ENCODE results near the gene HIVEP3. TPM values are rescaled to one million over a fixed set of nuclear protein-coding genes. Genes with fewer than 3 reads are reported as not detected.
A peak's percentile ranks its signal among the peaks of the same experiment; 100 is the strongest.

HIVEP3 gene
- total RNA-seq, 1 experiment from 2014 or later: 11.0 TPM

- Histone ChIP-seq H3K27ac (no peak overlapping the region), H3K36me3 (ENCODE audit: low read depth) (peaks cover 4% of the 10 kb centered on the region; the same call in 1 of the 2 replicates), H2AFZ (no peak overlapping the region), H3K4me3 (no peak overlapping the region), H3K27me3 (ENCODE audit: insufficient read depth, low read depth) (no peaks in the 10 kb centered on the region), H3K79me2 (ENCODE audit: low read depth) (peaks cover 64% of the 10 kb centered on the region), H4K20me1 (ENCODE audit: insufficient read depth) (no peaks in the 10 kb centered on the region), H3K4me2 (no peak overlapping the region), H3K4me1 (replicated peaks; ENCODE audit: insufficient read depth) (peaks cover 17% of the 10 kb centered on the region), H3F3A (ENCODE audit: insufficient read depth, low read depth) (peaks cover 15% of the 10 kb centered on the region), H3K9me3 (ENCODE audit: insufficient read depth, low read depth) (peaks cover 10% of the 10 kb centered on the region; the same call in 1 of the 2 replicates), H3K9me2 (ENCODE audit: insufficient read depth) (no peaks in the 10 kb centered on the region)
- CTCF ChIA-PET: no interaction called here
- POLR2A ChIA-PET (ENCODE audit: unreplicated experiment): interaction anchor here (0.6 kb wide), 1 partner anchor 1730 kb away, joined by 3 read pairs; no protein-coding TSS in a partner anchor
- TF ChIP-seq CTCF (conservative IDR thresholded peaks at IDR 0.05) (no peak), EZH2 (IDR thresholded peaks at IDR 0.05; ENCODE audit: low read depth) (no peak)
- no peak for DNase-seq
- intact Hi-C loops (cut with micrococcal nuclease; ENCODE audit: unreplicated experiment): loop anchor here (10.0 kb wide), 1 partner anchor 332 kb away; no protein-coding TSS in a partner anchor
- BruUV-seq (replicated peaks): no TSS peak
These were observed 11.8 kb downstream of the HIVEP3 start for GRCh38 chr1:41906943-41907342.

- no peak overlapping the region for H3K4me3 ChIP-seq
- no peak for DNase-seq
- peaks cover 62% of the 10 kb centered on the region for H3K79me2 ChIP-seq (ENCODE audit: low read depth)
- peaks cover 4% of the 10 kb centered on the region; the same call in 1 of the 2 replicates for H3K36me3 ChIP-seq (ENCODE audit: low read depth)
- peaks cover 35% of the 10 kb centered on the region for H3K4me1 ChIP-seq (replicated peaks; ENCODE audit: insufficient read depth)
- H2AFZ ChIP-seq: no peak overlapping the region
- no TSS peak for BruUV-seq (replicated peaks)
- H3K27ac ChIP-seq: no peak overlapping the region
- TF ChIP-seq EZH2 (IDR thresholded peaks at IDR 0.05; ENCODE audit: low read depth): no peak
- TF ChIP-seq CTCF (conservative IDR thresholded peaks at IDR 0.05): no peak
- peaks cover 10% of the 10 kb centered on the region; the same call in 1 of the 2 replicates for H3K9me3 ChIP-seq (ENCODE audit: insufficient read depth, low read depth)
- ChIA-PET CTCF (no interaction called here), POLR2A (ENCODE audit: unreplicated experiment) (no interaction called here)
- peaks cover 31% of the 10 kb centered on the region for H3F3A ChIP-seq (ENCODE audit: insufficient read depth, low read depth)
- intact Hi-C loops (cut with micrococcal nuclease; ENCODE audit: unreplicated experiment): loop anchor here (10.0 kb wide), 1 partner anchor 330 kb away; no protein-coding TSS in a partner anchor
- no peaks in the 10 kb centered on the region for H4K20me1 ChIP-seq (ENCODE audit: insufficient read depth)
- H3K9me2 ChIP-seq (ENCODE audit: insufficient read depth): no peaks in the 10 kb centered on the region
- H3K4me2 ChIP-seq: no peak overlapping the region
- no peaks in the 10 kb centered on the region for H3K27me3 ChIP-seq (ENCODE audit: insufficient read depth, low read depth)
These were observed 13.5 kb downstream of the HIVEP3 start for GRCh38 chr1:41905093-41905675.

GRCh38 chr1:41902664-41903063, 16.1 kb downstream of the HIVEP3 start:
- H3K4me2 ChIP-seq: peak overlapping the region; percentile 84
- POLR2A ChIA-PET (ENCODE audit: unreplicated experiment): no interaction called here
- H3K79me2 ChIP-seq (ENCODE audit: low read depth): peaks cover 79% of the 10 kb centered on the region
- H3F3A ChIP-seq (ENCODE audit: insufficient read depth, low read depth): peaks cover 34% of the 10 kb centered on the region
- peaks cover 56% of the 10 kb centered on the region for H3K4me1 ChIP-seq (replicated peaks; ENCODE audit: insufficient read depth)
- no peak overlapping the region for H2AFZ ChIP-seq
- H3K27ac ChIP-seq: peak overlapping the region; percentile 95
- CTCF ChIA-PET: interaction anchor here (0.7 kb wide), 1 partner anchor 260 kb away, joined by 3 read pairs; no protein-coding TSS in a partner anchor
- BruUV-seq (replicated peaks): no TSS peak
- H3K27me3 ChIP-seq (ENCODE audit: insufficient read depth, low read depth): no peaks in the 10 kb centered on the region
- H3K36me3 ChIP-seq (ENCODE audit: low read depth): no peaks in the 10 kb centered on the region
- H3K9me2 ChIP-seq (ENCODE audit: insufficient read depth): no peaks in the 10 kb centered on the region
- H4K20me1 ChIP-seq (ENCODE audit: insufficient read depth): no peaks in the 10 kb centered on the region
- intact Hi-C loops (cut with micrococcal nuclease; ENCODE audit: unreplicated experiment): loop anchor here (1.0 to 10.0 kb wide), 6 partner anchors 52 to 385 kb away; partner anchors contain the start of gene GUCA2A
- no peak for DNase-seq
- no peak for TF ChIP-seq CTCF (conservative IDR thresholded peaks at IDR 0.05)
- TF ChIP-seq EZH2 (IDR thresholded peaks at IDR 0.05; ENCODE audit: low read depth): no peak
- no peaks in the 10 kb centered on the region for H3K9me3 ChIP-seq (ENCODE audit: insufficient read depth, low read depth)
- peak overlapping the region; percentile 2; the same call in 1 of the 2 replicates for H3K4me3 ChIP-seq
